GM21786 (cell line): ENCODE data around the gene ASB18.

ENCODE experiments used
- ATAC-seq: cut with Tn5 transposase; IDR thresholded peaks from one replicate; pipeline ENCODE4 v1.9.1; 2021; ENCODE audit not compliant: unreplicated experiment

The ASB18 gene

DNA sequence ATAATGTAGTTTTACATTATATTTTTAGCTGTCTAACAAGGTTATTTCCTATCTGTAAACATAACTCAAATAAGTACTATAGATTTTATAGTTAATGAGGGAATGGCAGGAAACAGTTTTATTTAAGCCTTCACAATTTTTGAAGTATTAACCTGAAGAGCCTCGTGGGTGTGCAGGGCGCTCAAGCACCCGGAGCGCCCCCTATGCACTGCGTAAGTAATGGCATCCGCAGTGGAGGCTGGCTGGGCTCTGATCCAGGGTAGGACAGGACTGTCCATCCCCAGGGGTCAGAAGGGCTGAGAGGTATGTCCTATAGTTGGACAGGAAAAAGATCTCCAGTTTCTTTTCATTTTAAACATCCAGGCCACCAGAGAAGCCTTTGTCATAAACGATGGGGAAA is 87.8 kb downstream of the ASB18 start:
- ATAC-seq = no peak

DNA sequence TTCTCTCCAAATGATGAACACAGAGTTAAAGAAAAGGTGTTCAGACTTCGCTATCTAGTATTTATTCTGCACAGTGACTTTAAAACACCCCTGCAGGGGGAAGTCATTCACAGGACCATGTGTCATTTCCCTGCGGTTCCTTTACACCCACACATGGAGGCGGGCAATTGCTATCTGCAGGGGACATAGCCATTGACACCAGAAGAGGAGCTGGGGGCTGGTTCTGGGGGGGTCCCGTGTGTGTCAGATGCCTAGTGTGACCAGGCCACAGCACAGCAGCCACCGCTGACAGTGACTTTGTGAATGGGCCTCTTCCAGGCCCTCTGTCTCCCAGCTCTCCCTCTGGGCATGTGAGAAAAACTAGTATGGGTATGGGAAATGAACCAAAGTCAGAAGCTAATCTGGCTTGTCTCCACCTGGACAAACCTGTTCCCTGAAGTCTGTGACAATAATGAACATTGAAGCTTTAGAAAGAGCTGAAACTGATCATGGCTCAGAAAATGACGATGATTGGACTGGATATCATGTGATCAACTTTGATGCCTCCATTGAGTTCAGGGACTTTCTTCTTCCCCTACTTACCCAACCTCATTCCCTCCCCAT is 88.6 kb downstream of the ASB18 start:
- ATAC-seq = no peak

DNA sequence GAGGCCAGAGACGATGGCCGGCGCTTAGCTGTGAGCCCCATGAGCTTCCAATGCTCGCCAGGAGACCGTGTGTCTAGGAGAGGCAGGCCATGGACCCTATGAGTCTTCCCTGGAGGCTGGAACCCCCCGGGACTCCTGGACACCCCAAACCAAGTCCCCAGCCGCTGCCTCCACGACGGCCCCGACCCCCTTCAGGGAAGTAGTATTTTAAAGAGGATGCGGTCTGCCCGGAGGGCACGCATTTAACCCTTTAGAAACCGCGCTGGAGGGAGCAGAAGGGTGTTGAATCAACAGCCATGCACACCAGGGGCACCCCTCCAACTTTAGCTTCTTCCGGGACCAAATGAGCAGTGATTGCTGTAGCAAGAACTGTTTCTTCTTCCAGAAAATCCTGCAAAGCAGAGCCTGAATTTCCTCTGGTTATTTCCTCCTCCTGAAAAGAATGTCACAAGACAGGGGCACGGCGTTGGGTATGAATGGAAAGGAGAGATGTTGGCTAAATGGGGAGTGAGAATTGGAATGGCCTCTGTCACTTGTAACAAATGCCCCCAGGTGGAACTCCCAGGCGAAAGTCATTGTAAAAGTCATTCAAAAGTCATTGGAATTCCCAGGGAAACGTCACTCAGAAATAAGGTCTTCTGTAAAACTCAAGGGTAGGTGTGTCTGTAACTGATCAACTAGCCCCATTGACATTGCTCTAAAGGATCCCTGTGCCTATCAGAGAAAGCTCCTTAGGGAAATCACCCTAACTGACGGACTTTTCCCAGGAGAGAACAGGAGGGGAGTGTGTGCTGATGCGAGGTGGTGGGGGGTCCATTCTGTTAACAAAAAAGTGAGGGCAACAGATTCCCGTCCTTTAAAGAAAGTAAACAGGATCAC is 90.2 kb downstream of the ASB18 start:
- no peak for ATAC-seq

DNA sequence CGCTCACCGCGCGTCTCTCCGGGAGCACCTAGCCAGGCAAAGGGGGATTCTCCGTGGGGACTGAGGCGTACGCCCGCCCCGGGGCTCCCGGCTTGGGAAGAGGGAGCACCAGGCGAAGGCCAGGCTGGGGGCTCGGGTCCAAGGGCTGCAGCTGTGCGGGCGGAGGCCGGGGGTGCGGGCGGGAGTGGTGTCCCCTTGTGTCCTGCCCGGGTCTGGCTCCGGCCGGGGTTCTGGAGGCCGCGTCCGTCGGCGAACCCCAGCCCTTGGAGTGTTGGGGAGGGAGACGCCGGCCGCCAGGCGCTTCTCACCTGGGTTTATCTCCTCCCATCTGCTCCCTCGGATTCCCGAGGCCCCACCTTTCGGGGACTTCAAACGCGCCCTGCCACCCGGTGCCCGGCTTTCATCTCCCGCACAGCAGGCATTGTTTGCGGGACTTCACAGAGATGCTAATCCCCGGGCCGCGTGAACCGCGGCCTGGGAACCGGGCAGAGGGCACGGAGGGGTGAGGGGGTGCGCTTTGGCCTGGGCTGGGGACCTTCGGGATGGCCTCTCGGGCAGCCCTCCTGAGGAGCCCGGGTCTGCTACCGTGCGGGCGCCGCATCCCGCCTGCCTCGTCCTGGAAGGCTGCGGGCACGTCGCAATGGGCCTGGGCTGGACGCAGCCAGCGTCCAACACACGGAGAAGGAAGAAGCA is 91.0 kb downstream of the ASB18 start:
- ATAC-seq = no peak

DNA sequence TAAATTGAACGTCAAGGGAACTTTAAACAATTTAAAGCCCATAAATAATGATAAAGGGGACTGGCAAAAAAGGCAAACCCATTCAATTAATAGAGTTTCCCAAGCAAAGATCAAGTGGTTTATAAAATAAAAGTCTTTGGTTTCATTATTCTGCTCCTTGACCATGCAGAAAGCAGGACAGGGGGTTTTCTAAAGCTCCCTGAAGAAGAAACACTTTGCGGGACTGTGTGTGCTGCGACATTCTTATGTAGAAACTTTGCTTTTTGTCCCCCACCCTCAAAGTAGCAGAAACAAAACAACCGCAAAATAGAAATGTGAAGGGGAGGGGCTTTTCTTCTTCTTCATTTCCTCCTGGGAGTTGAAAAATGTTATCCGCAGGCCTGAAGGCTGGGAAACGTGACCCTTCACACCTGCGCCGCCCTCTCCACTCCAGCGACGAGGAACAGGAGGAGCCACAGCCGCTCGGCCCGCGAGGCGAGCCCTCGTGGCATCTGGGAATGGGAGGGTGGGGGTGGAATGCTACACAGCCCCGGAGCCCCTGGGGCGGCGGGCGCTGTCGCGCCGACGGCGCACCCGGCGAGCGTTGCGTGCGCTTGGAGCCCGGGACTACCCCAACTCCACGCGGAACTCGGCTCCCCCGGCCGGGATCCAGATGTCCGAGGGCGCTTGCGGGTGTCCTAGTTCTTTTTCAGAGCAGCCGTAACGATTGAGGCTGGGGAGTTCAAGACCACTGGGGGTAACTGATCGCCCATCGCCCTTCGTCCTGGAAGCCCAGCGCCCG is 91.8 kb downstream of the ASB18 start:
- no peak for ATAC-seq

DNA sequence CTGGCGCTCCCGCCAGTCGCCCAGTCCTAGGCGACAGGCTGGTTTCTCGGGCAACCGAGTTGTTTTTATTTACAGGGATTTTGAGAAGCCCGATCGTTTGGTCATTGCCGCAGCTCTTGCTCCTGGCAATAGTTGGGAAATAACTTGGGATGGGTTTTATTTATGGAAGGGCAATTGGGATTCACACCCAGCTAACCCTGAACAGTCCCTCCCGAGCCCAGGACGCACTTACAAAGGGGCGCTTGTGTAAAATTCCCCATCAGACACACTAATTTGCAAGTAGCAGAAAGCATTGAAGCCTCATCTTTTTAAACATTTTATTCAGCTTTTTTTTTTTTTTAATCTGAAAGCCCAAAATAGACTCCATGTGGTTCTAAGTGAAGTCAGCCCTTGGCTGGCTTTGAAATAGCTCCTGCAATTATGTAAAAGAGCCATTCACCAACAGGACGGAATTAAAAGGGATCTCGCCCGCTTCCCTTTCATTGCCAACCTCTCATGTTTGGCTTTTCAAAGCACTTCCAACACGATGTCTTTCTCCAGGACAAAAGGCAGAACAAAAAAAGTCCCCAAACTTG is 92.4 kb downstream of the ASB18 start:
- no peak for ATAC-seq

DNA sequence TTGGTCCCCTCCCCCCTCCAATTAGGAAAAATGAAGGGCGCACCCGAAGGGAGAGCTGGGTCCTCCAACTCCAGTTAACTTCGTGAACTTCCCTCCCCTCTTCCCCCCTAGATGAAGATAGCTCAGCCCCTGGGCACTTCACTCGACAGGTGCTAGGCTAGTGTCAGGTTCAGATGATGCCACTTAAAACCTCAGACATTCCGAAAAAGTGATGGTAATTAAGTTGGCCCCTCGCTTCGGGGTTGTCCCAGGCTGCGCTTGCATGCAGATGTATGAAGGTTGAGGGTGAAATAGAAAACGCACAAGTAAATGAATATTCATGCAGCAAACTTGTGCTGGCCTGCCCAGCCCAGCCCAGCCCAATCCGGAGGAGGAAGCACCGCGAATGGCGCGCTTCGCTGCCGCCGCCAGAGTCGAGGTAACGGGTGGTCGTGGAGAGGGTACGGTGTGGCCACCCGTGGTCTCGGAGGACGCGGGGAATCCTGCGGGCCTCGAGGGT is 93.0 kb downstream of the ASB18 start:
- no peak for ATAC-seq

DNA sequence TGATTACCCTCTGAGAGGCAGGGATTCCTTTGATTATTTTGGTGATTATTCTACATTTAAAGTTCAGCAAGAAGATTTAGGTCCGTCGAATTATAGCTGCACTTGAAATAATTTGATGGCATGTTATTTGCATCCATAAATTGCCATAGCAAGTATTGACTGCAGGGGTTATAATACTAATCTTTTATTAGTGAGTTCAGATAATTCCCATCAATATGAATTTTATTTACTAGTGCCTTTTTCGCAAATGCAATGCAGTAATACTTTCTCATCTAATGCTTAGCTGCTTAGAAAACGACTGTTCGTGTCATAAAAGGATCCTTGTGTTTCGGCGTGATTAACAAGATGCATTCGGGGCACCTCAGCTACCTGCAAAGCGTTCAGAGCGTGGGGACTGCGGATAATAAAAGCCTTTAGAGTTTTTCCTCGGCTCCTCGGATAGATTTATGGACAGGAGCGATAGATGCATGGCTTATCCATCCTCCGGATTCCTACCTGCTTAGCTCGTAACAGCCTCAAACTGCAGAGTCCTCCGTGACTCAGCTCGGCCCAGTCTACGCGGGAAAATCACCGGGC is 93.5 kb downstream of the ASB18 start:
- no peak for ATAC-seq

DNA sequence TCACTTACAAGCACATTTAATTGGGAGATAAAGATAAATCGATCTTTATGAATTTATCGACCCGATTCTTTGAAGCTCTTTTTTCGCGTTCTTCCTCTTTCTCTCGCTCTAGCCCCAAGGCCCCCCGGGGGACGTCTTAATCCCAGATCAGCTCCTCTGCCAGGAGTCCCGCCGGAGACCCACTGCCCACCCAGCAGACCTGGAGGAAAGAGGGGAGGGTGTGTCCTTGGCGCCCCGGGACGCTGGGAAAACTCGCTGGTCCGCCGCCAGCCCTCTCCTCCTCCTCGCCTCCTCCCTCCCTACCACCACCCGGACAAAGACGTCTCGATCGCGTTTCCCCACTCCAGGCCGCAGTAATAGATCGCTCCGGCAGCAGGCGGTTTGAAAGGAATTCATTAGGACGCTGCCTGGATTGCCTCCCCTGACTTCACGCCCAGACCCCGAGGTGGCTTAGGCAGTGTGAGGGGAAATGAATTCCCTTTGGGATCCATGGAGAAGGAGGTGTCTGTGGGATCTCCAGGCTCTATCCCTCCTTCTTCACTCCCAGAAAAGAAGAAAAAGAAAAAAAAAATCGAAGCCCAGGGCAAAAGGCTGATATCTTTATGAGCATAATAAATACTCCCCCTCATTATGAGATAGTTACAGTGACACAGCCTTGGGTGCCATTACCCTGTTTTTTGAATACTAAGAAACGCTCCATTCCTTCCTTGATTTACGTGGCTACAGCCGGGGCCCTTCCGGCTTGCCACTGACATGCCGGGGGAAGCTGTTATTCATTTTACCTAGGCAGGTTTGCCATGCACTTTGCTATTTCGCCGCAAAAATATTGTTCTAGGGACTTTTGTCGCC is 94.2 kb downstream of the ASB18 start:
- no peak for ATAC-seq

DNA sequence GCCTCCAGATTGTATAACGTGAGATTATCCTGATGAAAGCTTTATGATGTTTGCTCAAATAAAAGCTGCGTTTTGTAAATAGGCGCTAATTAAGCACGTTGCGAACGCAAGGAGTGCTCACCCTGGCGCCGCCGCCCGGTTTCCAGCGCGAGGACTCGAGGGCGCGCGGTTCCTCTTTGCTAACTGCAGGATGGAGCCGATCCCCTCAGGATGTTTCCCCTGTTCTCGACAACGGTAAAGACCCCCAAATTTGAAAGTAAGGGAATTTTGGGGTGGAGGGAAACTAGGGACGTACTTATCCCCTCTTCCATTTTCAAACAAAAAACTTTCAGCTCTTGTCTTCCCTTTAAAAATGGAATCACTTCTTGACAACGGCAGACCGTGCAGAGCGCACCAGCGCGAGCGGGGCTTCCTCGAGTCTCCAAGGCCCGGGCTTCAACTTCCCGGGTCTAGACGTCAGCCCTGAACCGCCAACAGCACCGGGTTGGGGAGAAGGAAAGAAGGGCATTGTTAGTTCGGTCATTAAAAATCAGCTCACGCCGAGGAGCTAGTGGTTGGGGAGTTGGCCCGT is 95.0 kb downstream of the ASB18 start:
- ATAC-seq = no peak

DNA sequence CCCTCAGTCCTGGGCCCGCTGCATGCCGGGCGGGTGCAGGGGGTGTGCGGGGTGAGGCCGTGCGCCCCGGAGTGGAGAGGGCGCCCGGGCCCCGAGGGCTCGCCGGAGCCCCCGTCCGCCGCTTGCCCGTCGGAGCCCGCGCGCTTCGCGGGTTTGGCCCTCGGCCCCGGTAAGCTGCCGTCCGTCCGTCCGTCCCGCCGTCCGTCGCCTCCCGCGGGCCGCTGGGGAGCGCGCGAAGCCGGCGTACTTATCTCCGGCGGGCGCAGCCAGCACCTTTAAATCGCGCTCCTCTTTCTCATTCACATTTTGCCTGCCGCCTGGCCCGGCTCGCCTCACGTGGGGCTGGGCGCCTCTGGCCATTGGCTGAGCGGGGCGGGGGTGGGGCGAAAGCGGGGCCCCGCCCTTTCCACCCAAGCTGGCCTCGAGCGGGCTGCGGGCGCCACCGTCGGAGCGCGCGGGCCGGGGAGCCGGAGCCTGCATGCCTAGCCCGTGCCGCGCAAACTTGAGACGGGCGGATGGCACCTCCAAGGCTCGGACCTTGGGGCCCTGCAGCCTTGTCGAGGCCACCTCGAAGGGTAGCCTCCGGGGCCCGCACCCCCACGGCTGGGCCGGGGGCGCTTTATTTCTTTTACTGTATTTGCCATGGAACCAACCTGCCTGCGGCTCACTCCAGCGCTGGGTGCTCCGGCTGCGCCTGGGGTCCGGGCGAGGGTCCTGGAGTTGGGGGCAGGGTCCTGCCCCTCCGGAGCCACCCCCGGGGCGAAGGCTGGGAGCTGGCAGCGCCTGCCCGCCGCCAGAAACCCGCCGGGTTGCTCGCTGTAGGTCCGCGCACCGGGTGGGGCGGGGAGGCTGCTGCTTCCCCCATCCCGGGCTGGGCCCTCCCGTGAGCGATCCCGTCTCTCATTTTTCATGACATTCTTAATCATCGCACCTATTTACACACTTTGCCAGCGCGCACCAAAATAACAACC is 95.8 kb downstream of the ASB18 start, which contains the start of gene GBX2:
TSS of gene GBX2 (minus strand) at position 277 of the 971 bp plus-strand sequence. CDS start 415 bp downstream, outside the sequence.
- no peak for ATAC-seq

DNA sequence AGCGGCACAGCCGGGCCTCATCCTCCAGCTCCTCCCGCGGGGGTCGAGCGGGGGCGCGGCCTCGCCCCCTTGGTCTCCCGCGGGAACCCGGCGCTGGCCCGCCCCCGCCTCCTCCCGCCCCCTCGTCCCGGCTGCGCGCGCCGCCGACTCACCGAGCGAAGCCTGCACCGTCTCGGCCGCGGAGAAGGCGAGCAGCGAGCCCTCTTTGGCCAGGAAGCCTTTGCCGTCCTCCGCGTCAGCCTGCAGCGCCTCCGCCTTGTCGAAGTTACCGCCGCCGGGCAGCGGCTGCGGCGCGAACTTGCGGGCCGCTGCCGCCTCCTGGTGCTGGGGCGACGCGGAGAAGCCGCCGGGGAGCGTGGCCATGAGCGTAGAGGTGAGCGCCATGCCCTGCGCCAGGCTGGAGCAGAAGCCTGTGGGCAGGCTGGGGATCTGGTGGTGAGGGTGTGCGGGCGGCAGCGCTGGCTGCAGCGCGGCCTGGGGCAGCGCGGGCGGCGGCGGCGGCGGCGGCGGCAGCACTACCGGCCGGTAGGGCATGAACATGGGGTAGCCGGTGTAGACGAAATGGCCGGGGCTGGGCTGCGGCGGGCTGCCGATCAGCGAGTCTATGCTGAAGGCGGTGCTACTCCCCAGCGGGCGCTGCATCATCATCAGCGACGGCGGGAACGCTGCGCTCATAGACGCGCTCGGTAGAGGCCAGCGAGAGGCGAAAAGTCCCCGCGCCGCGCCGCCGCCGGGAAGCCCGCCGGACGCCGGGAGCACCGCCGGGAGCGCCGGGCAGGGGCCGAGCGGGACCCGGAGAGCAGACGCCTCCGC is 96.7 kb downstream of the ASB18 start:
- ATAC-seq = no peak

DNA sequence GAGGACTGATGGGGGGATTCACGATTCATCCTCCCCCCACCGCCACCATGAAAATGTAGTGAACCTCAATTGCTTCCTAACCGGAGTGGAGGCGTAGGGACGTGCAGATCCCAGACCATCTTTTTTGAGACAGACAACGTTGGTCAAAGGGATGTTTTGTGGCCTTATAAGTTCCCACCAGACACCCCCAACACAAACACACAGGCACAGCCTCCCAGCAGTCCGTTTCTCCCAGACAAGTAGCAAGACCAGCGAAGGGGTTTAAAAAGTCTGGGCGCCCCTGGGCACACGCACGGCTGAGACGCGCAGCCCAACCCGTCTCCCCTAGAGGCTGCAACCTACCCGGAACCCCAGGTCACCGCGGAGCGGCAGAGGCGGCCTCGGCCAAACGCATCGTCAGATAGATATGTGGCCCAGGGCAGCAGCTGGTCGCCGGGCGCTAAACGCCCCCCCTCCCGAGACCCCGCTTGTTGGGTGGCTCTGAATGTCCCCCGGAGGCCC is 97.4 kb downstream of the ASB18 start:
- no peak for ATAC-seq

DNA sequence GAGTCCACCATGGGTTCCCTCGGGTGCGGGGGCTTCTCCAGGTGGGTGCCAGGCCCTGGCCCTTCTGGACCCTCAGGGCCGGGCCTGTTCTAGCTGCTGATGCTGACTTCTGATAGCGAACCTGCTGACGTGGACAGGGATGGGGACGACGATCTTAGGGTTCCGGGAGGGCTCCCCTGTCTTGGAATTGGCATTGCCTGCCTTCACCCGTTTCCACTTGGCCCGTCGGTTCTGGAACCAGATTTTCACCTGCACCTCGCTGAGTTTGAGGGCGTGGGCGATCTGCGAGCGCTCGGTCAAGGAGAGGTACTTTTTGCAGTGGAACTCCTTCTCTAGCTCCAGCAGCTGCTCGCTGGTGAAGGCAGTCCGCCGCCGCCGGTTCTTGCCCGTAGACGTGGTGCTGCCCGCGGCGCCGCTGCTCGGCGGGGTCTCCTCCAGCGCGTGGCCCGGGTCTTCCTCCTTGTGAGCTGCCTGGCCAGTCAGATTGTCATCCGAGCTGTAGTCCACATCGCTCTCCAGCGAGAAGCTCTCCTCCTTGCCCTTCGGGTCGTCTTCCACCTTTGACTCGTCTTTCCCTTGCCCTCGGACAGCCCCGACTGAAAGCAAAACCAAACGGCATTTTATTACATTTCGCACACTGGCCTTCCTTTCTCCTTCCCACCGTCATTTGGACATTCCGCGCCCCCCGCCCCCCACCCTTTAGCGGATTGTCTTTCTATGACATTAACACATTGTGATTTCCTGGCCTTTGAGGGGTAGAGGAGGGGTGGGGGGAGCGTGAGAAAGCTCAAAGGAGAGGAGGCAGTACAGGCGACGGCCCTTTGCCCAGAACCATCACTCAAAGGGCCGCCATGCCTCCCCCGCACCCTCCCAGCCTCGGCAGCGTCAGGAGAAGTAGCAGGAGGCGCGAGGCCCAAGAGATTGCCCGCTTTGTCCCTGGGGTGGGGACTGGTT is 98.1 kb downstream of the ASB18 start:
- ATAC-seq = no peak

DNA sequence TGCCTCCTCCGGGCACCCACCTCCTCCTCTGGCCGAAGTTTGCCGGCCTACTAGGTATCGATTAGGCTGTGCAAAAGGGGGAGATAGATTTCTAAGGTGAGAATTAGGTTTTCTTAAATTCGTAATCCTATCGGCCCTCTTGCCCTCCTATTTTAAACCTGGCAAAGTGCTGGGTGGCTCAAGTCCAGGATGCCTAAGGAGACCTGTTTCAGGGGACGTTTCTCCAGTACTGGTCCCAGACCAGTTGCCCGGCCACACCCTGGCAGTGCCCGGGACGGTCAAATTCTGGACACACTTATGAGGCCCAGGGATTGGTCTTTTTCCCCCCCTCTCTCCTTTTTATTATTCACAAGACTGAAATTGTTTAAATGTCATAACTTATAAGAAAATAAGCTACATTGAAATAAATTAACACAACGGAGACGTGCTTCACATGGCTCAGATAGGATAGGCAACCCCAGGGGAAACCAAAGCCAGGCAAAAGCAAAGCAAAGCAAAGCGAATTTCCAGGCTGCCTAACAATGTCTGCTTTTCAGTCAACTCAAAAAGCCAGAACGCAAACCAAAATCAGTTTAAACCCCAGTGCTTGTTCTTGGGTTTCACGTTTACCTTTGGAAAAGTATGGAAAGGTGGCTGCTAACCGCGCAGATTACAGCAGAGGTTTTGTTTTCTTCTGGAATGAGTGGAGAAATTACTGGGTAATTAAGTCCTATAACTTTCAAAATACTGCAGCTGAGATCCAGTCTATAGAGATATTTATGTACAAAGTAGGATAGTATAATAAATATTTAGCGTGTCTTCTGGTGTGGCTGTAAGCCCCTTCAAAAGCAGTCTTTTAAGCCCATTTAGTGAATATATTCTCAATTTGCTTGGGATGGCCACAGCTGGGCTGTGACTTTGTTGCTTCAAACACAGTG is 99.0 kb downstream of the ASB18 start:
- ATAC-seq = no peak
